OCI-LY7 (cell line): Measurements from ENCODE around the gene ANXA7.

ENCODE experiments used
- EZH2phosphoT487 ChIP-seq: fragments of 200-600 bp; sonication (generic); IDR thresholded peaks from 2 replicates; pipeline ENCODE4 v1.6.1; 2018; ENCODE audit warnings: low read depth, borderline replicate concordance, mild to moderate bottlenecking, mixed run types, antibody characterized with exemption, low read length, moderate library complexity, mixed read lengths
- TF ChIP-seq, protein P1 (sequence below): fragments of 200-600 bp; sonication (generic); conservative IDR thresholded peaks from 2 replicates; pipeline ENCODE4 v1.5.1; 2014; ENCODE audit warnings: mild to moderate bottlenecking, antibody characterized with exemption, low read length, moderate library complexity, mixed read lengths

DNA sequence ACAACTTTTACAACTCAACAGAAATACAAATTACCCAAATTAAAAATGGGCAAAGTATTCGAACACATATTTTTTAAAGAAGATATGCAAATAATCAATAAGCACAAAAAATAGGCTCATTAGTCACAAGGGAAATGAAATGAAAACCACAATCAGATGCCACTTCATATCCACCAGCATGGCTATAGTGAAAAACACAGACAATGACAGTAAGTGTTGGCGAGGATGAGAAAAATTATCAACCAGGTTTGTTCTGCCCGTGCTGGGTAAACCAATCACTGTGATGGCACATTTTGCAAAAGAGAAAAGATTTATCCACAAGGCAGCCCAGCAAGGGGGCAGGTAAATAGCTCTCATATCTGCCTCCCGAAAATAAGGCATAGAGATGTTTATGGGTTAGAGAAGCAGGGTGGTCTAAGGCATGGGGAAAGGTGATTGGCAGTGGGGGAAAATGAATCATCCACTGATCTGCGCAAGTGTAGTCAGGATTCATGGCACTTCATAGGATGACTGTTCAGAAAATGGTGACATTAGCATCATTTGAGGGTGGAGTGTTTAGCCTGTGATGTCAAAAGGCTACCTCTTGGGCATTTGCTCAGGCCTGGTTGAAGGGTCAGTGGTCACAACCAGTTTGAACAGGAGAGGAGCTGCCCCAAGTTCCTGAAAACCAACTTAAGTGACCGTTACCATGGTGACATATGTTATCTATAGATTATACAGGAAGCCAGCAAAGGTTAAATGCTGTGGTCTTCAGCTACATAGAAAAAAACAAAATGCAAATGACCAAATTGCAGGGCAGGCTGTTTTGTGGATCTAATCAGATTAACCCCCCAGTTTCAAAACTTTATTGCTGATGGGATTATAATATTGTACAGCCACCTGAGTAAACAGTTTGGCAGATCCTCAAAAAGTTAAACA lies 47.2 kb downstream of the ANXA7 start:
- TF ChIP-seq, protein P1, sequence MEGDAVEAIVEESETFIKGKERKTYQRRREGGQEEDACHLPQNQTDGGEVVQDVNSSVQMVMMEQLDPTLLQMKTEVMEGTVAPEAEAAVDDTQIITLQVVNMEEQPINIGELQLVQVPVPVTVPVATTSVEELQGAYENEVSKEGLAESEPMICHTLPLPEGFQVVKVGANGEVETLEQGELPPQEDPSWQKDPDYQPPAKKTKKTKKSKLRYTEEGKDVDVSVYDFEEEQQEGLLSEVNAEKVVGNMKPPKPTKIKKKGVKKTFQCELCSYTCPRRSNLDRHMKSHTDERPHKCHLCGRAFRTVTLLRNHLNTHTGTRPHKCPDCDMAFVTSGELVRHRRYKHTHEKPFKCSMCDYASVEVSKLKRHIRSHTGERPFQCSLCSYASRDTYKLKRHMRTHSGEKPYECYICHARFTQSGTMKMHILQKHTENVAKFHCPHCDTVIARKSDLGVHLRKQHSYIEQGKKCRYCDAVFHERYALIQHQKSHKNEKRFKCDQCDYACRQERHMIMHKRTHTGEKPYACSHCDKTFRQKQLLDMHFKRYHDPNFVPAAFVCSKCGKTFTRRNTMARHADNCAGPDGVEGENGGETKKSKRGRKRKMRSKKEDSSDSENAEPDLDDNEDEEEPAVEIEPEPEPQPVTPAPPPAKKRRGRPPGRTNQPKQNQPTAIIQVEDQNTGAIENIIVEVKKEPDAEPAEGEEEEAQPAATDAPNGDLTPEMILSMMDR: no peak
- no peak for TF ChIP-seq EZH2phosphoT487
